G401 (cell line): Measurements from ENCODE around the gene CYP3A5. TPM values are rescaled to one million over a fixed set of nuclear protein-coding genes. Genes with fewer than 3 reads are reported as not detected.

Experiments
- DNase-seq: peaks from one replicate; pipeline ENCODE4 v3.0.0-alpha.2; 2015; ENCODE audit warnings: low spot score
- in situ Hi-C: cut with HindIII; loops from 2 replicates; pipeline ENCODE4 v1.10.0; 2016; ENCODE audit warnings: low sequenced_read_pairs, mixed read lengths
- total RNA-seq: library from RNA; depleted of rRNA; stranded (reverse); fragments of >200 nt; shearing (Covaris generic); gene quantifications from 2 replicates; pipeline ENCODE4 v1.2.3, GENCODE V29; 2014; rRNA removed

Gene CYP3A5
- total RNA-seq, 1 experiment from 2014 or later = not detected

DNA sequence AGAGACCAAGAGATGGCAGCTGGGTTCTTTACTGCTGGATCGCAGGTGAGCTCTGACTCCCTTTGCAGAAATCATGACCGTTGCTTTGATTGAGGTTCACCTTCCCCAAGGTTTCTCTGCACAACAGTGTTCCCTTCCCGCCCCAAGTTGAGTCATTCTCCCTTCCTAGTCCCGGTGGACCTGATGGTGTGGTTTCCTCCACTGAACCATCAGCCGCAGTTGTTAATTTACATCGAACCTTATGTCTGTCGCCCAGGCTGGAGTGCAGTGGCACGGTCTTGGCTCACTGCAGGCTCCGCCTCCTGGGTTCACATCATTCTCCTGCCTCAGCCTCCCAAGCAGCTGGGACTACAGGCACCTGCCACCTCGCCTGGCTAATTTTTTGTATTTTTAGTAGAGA is 57.2 kb downstream of the CYP3A5 start:
- in situ Hi-C loops = no loop called here
- DNase-seq = no peak

DNA sequence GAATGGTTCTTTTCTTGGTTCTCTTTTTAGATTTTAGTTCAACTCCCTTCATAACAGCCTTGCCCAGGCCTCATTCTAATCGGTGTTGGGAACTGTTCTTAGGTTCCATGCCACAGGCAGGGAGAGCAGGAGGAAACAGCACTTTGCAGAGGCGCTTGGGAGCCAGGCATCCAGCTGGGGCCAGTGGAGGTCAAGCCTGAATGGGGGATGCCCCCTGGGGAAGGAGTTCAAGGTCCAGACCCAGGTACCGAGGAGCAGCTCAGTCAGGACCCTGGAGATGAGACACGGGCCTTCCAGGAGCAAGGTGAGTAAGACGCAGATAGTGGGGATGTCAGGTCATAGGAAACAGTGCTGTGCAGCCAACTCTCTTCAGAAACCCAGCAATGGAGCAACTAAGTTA is 58.5 kb downstream of the CYP3A5 start:
- in situ Hi-C loops = no loop called here
- no peak for DNase-seq

DNA sequence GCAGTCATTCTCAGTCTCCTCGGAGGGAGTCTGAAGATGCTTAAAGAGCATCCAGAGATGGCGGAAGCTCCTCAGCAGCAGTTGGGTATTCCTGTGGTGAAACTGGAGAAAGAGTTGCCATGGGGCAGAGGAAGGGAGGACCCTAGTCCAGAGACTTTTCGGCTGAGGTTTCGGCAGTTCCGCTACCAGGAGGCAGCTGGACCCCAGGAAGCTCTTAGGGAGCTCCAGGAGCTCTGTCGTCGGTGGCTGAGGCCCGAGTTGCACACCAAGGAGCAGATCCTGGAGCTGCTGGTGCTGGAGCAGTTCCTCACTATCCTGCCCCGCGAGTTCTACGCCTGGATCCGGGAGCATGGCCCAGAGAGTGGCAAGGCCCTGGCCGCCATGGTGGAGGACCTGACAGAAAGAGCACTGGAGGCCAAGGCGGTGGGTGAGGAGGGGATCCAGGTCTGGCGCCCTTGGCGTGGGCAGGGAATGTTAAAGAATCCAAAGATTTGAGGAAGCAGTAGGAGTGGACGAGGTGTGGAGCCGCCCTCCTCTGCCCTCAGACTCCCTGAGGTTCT is 60.1 kb downstream of the CYP3A5 start:
- DNase-seq = no peak
- in situ Hi-C loops = no loop called here

DNA sequence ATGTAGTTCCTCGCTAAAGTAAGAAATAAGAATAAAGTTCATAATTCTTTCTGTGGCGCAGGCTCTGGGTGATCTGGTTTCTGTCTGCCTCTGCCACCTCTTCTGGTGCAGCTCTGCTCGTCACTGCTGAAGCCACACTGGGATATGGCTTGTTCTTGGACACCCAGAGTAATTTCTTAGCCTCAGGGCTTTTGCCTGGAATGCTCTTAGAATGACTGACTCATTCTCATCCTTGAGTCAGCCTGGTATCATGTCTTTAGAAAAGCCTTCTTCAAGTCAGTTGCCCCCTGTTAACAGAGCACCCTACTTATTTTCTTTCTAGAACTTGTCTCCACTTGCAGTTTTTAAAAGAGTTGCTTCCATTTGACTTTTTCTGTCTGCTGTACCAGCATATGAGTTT is 61.1 kb downstream of the CYP3A5 start:
- in situ Hi-C loops = no loop called here
- no peak for DNase-seq

DNA sequence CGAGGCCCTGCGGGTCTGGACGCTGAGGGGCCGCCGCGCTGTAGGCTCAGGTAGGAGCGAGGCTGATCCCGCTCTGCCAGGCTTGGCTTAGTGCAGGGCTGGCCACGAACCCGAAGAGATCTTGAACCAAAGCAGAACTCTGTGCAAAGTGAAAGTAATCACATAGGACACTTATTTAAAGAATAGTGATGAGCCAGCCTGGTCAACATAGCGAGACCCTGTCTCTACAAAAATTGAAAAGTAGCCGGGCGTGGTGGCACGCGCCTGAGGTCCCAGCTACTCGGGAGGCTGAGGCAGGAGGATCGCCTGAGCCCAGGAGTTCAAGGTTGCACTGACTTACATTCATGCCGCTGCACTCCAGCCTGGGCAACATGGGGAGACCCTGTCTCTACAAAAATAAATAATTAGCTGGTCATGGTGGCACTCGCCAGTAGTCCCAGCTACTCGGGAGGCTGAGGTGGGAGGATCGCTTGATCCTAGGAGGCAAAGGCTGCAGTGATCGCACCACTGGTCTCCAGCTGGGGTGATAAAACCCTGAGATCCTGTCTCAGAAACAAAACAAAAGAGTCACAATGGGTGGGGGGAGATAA is 62.5 kb downstream of the CYP3A5 start:
- in situ Hi-C loops = no loop called here
- no peak for DNase-seq

DNA sequence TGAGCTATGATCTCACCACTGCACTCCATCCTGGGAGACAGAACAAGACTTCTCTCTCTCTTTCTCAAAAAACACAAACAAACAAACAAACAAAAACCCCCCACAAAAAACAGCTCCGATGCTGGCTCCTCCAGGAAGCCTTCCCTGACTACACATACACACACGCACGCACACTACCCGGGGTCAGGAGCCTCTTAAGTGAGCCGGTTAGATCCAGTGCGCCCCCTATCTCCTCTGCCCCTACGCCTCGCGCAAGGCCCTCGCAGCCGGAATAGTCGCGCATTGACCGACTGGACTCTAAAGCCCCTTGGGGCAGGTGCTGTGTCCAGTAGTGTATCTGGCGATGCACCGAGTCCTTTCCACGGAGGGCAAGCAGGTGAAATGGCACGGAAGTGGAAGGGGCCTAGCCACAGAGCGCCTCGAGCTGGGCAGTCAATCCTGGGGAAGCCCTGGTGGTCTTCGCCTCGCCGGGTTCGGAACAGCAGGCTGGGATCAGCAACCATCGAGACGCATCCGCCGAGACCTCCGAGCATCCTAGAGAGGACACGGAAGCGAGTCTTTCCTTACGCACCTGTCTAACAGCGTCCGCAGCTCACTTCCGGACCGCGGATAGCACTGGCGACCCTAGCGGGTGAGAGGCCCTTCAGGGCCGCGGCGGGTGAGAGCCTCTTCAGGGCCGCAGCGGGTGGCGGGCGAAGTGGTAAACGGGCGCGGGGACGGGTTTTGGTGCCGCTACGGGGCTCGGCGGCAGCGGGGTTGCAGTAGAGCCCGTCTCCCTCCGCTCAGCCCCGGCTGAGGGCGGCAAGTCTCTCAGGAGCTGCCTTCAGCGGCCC is 63.2 kb downstream of the CYP3A5 start, which contains the start of gene ZSCAN25:
Gene ZSCAN25, plus strand, starts transcription at position 588 of the 833 bp plus-strand sequence. CDS start 2,661 bp downstream, outside the sequence.
- DNase-seq = peak; percentile 93
- in situ Hi-C loops = no loop called here

DNA sequence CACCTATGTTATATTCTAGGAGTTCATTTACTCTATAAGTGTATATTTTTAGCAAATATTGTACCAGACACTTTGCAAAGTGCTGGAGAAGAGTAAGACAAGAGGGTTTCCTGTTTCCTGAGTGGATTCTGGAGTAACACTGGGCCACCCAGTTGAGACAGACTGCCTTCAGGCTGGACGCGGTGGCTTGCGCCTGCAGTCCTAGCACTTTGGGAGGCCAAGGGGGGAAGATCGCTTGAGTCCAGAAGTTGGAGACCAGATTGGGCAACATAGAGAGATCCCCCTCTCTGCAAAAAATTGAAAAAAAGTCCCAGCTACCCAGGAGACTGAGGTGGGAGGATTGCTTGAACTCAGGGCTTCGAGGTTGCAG is 63.8 kb downstream of the CYP3A5 start:
- DNase-seq = no peak
- in situ Hi-C loops = no loop called here

DNA sequence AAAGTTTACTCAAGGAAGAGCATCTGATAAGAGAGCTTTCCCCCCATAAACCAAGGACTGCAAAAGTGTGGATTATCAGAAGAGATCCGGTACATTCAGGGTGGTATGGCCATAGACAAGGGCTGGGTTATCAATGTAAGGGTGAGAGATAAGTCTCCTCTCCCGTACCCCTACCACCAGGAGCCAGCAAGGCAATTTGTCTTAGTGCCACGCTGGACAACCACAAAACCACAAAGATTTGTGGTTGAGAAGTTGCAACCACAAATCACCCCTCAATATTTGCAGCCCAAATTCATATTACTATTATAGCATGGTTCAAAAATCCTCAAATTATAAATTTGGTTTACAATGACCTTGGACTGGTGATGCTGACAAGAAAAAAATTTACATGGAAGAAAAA is 65.3 kb downstream of the CYP3A5 start:
- DNase-seq = no peak
- in situ Hi-C loops = no loop called here

DNA sequence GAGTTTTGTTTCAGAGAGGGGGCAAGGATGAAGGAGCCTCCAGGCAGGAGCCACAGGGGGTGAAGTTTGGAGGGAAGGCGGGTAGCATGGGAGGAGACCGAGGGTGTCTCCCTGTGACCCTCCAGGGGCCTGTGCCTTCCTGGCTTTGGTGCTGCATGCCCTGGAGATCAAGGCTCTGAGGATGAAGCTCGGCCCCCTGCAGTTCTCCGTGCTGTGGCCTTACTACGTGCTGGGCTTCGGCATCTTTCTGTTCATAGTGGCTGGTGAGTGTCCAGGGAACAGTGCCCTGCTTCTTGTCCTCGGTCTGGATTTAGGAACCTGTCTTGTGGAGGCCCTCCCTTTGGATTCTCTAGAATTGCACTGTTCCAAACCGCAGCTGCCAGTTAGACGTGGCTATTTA is 72.2 kb downstream of the CYP3A5 start:
- DNase-seq = no peak

DNA sequence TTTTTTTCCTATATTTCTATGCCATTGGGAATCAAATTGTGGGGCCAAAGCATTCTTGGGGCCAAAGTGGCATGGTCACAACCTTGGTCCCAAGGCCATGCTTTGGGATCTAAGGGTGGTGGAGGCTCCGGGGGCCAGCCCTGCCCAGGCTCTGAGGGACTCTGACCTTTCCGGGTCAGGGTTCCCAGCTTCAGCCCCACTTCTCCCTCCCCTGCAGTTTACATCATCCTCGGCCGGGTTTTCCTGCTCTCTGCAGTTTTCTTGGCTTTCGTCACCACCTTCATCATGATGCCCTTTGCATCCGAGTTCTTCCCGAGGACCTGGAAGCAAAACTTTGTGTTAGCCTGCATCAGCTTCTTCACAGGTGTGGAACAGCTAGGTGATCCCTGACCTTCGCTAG is 73.3 kb downstream of the CYP3A5 start:
- DNase-seq = no peak
- in situ Hi-C loops = no loop called here

More for the DNA sequence above, 72.2 kb downstream of the CYP3A5 start:
- in situ Hi-C loops = no loop called here

DNA sequence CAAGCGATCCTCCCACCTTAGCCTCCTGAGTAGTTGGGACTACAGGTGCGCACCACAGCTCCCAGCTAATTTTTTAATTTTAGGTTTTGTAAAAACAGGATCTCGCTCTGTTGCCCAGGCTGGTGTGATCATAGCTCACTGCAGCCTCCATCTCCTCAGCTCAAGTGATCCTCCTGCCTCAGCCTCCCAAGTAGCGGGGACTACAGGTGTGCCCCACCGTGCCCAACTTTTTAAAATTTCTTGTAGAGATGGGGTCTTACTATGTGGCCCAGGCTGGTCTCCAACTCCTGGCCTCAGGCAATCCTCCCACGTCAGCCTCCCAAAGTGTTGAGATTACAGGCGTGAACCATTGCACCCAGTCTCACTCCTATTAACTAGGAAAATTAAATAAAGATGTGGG is 74.3 kb downstream of the CYP3A5 start:
- no peak for DNase-seq
- in situ Hi-C loops = no loop called here

DNA sequence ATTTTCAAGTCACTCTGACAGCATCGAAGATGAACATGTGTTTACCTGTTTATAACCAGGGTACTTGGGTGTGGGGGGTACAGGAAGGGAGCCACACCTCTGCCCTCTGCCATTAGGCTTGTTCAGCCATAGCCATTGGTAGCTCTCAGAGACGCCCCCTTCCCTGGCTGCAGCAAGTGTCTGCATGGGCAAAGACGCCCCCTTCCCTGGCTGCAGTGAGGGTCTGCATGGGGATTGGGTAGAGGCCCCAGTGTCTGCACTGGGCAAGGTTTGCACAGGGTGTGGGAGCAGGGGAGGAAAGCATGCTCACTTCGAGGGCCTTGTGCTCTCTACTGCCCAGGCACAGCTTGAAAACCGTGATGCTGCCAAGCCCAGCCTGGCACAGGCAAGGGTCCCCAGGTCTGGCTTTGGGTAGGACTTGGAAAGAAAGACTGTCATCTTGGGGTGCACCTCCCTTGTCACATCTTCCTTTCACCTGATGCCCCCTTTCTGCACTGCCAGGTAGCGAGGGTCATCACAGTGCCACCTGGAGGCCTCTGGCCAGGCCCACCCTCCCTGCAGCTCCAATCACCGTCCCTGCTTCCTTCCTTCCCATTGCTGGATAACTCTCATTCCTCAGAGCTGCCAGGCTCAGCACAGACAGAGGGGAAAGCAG is 78.0 kb downstream of the CYP3A5 start:
- in situ Hi-C loops = no loop called here

DNA sequence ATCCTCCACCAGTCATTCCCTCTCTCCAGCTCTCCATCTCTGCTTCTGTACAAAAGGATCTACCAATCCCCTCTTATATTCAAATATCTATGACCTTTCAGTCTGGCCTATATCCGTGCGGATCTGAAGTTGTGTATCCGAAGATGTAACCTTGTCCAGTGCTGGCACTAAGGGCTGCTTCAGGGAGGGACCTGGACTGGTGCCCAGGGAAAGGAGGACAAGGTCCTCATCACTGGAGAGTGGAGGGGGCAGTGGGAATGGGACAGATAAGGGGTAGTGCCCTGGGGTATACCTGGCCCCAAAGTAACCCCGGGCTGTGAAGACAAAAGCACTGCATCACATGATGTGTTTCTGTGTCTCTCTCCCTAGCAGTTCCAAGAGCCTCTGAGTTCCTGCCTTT is 80.0 kb downstream of the CYP3A5 start:
- no peak for DNase-seq
- in situ Hi-C loops = no loop called here

More for the DNA sequence above, 78.0 kb downstream of the CYP3A5 start:
- DNase-seq = no peak

Other genes starting within 250 kb of the CYP3A5 start
- 10.9 and 28.1 TPM in 2 replicates for gene PTCD1, start 241.2 kb downstream of the CYP3A5 start, total RNA-seq
- gene CPSF4, start 241.1 kb downstream of the CYP3A5 start, total RNA-seq = 57.0 and 59.3 TPM in 2 replicates
- 1,769 and 1,935 TPM in 2 replicates for gene ATP5MF, start 213.8 kb downstream of the CYP3A5 start, total RNA-seq
- 7.8 and 8.9 TPM in 2 replicates for gene ZNF789, start 207.1 kb downstream of the CYP3A5 start, total RNA-seq
- 20.7 and 21.5 TPM in 2 replicates for gene ZNF394, start 179.7 kb downstream of the CYP3A5 start, total RNA-seq
- 18.6 and 23.1 TPM in 2 replicates for gene ZKSCAN5, start 175.3 kb downstream of the CYP3A5 start, total RNA-seq
- gene FAM200A, start 127.9 kb downstream of the CYP3A5 start, total RNA-seq = 2.6 and 5.0 TPM in 2 replicates
- 40.9 and 48.6 TPM in 2 replicates for gene ZNF655, start 121.4 kb downstream of the CYP3A5 start, total RNA-seq
- gene TMEM225B, start 81.7 kb downstream of the CYP3A5 start, total RNA-seq = 0.12 TPM in 1 of 2 replicates, not detected in the other
- 7.6 and 10.6 TPM in 2 replicates for gene ZSCAN25, start 63.0 kb downstream of the CYP3A5 start, total RNA-seq
- gene CYP3A7, start 55.2 kb upstream of the CYP3A5 start, total RNA-seq = not detected in 2 replicates
- gene CYP3A4, start 104.2 kb upstream of the CYP3A5 start, total RNA-seq = not detected in 2 replicates
- not detected in 2 replicates for gene CYP3A43, start 148.0 kb upstream of the CYP3A5 start, total RNA-seq
- gene OR2AE1, start 197.0 kb upstream of the CYP3A5 start, total RNA-seq = not detected in 2 replicates
- 10.0 and 12.9 TPM in 2 replicates for gene TRIM4, start 239.5 kb upstream of the CYP3A5 start, total RNA-seq
- not detected in 2 replicates for gene GJC3, start 249.6 kb upstream of the CYP3A5 start, total RNA-seq